Mucosa of gallbladder (tissue), 1 donor: Measurements from ENCODE around the gene EXOC6B. TPM values are rescaled to one million over a fixed set of nuclear protein-coding genes. Genes with fewer than 3 reads are reported as not detected.

Experiments
- DNase-seq: peaks from one replicate; pipeline ENCODE4 v3.0.0-alpha.2; 2020; ENCODE audit warnings: low spot score
- total RNA-seq: library from RNA; stranded (reverse); gene quantifications from one replicate; pipeline ENCODE4 v1.2.1, GENCODE V29; 2021
- donor health status: DM: no; HTN: no; CAD: no.

Gene EXOC6B
- total RNA-seq, 1 donor from 2014 or later, result 37.1 TPM

DNA sequence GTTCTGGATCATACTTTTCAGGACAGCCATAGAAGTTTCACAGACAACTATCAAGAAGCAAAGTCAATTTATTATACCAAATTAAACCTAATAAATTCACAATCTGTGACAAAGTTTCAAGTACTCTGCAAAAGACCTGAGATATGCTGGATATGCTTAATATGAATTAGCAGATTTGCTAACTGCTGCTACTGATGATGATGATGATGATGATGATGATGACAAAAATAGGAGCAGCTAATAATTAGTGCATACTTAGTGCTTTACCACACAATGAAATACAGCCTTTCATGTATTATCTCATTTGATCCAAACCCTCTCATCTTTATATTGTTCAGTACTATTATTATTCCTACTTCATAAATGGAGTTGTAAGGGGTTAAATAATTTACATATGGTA is 462.4 kb downstream of the EXOC6B start:
- no peak for DNase-seq

DNA sequence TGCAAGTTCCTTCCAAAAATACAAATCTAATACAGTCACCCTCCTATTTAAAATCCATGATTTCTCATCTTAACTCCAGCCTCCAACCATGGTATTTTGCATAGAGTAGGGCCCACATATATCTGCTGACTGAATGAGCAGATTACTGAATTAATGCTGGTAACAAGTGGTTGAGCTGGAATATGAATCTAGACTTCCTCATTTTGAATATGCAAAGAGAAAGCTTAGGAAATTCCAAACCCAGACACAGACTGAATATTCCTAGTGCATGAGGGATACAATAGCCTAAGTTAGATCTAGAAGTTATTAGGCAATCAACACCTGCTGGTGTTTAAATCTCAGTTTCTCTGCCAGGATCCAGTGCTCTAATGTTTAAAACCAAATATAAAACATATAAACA is 463.1 kb downstream of the EXOC6B start:
- DNase-seq, result no peak

DNA sequence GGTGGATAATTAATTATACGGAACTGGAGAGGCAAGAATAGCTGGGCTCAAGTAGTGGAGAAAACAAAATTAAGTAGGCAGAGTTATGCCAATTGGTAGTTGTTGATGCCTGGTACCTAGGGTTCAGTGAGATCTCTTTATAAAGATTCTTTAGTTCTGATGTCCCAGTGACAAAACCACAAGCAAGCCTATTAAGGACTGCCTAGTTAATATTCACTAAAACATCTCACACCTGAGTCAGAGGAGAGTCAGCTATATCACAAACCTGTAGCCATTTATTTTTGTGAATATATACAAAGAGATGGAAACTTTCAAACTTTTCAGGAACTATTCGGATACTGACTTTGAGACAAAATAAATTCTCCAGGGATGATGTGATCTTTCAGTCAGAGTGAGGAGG is 464.3 kb downstream of the EXOC6B start:
- no peak for DNase-seq

DNA sequence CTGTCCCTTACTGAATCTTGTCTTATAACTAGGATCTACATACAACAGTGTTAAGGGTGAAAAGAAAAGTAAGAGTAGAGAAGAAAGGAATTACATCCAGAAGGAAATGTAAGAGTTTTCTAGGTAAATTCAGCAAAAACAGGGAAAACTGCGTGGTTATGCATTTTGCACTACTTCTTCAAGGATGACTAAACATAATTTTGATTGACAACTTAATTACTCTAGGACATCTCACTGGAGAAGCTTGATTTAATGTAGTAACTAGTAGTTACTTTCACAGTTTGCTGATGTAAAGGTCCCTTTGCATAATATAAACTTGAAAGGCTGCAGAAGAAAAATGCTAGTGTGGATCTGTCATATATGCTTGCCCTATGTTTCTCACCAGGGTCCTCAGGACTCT is 464.8 kb downstream of the EXOC6B start:
- DNase-seq, result no peak

DNA sequence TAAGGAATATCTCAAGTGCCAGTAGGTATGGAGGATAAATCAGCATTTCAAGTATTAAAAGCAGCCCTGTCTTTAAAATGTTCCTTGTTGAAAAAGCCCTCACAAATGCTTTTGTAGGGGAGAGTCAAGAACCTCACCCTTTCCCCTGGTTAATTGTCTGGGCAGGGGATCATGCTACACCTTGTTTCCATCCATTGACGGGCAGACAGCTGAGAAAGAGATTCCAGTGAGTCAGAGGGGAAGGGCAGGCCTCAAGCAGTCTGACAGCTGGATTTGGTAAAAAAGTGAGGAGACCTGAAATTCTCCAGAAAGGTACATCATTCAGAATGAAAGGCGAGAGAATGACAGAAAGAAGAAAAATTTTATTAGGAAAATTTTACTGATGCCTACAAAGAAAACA is 475.0 kb downstream of the EXOC6B start:
- no peak for DNase-seq

DNA sequence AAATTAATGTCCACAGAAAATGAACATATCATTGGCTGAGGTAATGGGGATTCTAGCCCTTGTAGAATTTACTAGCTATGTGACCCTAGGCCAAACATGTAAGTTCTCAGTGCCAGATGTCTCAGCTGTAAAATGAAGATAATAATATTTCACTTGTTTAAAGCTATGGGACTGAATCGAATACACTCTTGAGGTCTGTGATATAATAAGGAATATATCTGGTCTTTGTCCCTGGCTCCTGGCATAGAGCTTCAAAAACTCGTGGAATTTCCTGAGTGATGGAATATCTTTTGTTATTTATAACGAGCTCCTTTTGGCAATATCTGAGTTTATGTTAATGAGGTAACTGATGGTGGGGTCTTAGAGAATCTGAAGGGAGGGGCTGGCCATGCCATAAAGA is 476.8 kb downstream of the EXOC6B start:
- DNase-seq, result no peak

DNA sequence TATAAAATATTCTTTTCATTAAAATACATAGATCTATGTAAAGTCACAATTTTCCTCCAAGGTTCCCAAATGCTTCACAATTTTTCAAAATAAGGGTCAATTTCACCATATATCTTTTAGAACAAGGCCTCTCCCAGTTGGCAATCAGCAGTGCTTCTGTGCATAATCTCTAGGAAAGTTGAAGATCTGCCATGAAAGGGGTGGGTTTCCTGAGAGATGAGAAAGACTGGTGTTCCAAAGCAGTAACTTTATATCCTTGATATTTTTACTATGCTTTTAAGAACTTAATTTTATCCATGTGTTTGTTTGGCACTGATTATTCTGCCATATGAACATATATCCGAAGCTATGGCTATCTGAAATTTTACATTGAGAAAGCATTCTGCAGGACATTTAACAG is 478.8 kb downstream of the EXOC6B start:
- no peak for DNase-seq

DNA sequence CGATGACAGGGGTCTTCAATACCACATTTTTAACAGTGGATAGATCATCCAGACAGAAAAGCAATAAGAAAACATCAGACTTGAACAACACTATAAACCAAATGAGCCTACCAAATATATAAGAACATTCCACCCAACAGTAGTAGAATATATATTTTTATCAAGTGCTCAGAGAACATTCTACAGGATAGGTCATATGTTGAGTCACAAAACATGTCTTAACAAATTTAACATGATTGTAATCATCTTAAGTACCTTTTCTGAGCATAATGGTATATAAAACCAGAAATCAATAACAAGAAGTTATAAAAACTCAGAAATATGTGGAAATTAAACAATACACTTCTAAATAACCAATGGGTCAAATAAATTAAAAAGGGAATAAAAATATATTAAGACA is 484.2 kb downstream of the EXOC6B start:
- DNase-seq, result no peak

DNA sequence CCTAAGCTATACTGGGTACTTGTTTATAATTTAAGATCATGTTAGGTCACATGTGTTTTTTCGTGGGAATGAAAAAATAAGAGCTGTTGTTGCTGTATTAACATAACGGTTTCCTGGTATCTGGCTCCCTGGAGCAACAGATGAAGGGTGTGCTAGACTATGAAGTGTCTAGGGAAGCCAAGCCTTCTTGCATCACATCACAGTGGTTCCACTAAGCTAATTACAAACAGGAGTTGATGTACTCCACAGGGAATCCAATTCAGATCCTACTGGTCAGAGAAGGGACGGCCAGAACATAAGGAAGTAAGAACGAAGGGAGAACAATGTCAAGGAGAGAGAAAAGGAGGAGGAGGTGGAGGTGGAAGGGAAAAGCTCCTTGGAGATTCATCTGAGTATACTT is 485.2 kb downstream of the EXOC6B start:
- no peak for DNase-seq

DNA sequence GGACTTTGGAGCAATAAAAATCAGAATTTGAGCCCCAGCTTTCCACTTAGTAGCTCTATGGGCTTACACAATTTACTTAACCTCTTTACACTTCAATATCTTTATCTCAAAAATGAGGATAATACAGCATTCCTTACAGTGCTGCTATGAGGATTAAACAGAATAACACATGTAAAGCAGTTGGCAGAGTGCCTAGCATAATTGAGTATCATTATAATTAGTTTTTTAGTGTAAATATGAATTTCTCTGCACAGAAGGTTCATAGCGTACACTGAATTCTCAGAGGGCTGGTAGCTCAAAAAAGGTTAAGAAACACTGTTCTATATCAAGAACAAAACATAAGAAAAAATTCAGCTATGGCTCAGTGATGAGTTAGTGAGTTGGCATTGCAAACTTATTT is 487.8 kb downstream of the EXOC6B start:
- DNase-seq, result no peak

DNA sequence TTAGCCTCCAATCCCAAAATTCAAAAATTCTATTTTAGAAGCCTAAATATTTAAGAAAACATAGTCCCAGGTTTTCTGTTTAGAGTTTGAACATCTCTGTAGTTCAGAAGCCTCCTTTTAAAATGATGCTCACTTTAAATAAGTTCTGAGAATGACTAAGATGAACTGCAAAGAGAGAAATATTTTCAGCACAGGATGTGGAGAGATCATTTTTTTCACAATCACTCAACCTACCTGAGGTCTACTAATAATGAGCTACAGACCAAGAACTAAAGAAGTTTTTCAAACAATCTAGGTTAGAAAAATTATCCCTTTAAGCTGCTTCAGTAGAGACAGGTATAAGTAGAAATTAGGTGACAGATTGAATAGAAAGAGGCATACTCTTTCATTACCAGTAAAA is 493.1 kb downstream of the EXOC6B start:
- DNase-seq, result no peak

DNA sequence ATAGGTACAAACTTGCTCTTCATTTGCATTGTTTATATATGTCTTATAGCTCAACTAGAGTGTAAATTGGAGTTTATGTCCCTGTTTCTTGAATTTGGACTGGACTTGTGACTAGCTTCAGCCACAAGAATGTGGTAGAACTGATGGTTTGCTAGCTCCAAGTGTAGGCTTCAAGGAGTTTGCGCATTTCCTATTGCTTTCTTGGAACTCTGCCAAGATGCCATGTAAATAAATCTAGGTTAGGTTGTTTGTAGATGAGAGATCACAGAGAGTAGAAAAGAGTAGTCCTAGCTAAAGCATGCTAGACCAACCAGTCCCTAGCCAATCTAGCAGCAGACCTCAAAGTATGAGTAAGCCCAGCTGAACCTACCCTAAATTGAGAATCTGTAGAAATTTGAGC is 495.2 kb downstream of the EXOC6B start:
- DNase-seq, result no peak

DNA sequence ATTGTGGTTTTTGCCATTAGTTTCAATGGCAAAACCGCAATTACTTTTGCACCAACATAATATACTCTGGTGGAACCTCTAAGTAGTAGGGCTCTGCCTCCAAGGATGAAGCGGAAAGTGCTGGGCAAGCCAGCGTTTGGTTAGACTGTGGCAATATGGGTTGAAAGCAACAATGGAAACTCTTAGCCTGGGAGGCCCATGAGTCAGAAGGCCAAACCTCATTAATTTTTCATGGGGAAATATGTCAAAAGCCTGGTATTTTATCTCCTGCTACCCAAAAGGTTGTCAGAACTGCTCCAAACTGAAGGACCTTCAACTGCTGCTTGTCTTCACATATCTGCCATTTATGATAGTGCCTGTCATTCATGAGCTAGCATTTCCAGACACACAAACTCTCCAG is 499.1 kb downstream of the EXOC6B start:
- no peak for DNase-seq

DNA sequence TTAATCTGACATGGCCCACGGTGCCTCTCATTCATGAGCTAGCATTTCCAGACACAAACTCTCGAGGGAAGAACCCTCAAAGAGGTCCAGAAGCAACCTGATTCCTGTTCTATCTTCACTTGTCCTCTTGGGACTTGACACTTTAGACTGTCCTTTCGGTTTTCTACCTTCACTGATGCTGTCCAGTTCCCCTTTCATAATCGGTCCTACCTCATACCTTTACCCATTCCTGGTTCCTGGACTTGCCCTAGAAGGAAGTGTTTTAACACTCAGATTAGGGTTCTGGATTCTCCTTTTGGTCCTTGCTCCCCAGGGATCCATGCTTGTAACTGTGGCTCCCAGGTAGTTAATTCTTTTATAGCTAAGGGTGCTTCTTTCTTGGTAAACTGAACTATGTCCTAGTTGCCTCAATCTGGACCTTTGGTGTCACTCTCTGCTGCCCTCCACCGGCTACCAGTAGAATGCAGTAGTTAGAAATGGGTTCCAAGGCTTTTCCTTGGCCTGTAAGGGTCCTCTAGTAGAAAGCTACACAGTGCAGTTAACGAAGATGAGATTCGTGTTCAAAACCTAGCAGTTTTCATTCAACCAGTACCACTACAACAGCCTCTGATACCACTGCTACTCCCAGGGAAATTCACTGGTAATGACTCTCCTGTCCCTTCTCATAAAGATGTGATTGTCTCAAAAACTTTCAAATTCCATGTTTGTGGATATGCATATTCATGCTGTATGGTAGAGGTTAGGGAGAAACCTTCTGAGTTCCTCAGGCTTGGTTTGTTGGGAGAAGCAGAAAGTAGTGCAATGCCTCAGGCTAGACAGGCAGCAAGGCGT is 500.0 kb downstream of the EXOC6B start:
- DNase-seq, result no peak

DNA sequence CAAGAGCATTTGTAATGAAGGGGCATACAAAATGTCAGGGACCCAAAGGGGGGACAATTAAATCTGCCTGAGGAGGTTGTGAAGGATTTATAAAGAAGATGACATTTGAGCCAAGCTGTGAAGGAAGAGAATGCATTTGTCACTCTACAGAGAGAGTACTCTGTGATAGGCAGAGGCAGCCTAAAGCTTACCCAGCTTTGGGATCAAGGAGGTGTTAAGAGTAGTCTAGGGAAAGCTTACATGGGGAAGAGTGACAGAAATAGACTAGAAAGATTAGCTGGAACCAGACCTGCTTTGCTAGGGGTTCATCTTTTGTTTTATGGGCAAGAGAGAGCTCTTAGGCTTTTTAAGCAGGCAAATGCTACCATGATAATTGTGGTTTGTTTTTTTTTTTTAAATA is 509.1 kb downstream of the EXOC6B start:
- no peak for DNase-seq

DNA sequence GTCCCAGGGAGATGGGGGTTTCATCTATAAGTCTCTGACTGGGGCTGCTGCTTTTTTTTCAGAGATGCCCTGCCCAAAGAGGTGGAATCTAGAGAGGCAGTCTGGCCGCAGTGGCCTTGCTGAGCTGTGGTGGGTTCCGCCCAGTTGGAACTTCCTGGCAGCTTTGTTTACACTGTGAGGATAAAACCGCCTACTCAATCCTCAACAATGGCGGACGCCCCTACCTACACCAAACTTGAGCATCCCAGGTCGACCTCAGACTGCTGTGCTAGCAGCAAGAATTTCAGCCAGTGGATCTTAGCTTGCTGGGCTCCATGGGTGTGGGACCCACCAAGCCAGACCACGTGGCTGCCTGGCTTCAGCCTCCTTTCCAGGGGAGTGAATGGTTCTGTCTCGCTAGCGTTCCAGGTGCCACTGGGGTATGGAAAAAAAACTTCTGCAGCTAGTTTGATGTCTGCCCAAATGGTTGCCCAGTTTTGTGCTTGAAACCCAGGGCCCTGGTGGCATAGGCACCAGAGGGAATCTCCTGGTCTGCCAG is 525.6 kb downstream of the EXOC6B start:
- no peak for DNase-seq

DNA sequence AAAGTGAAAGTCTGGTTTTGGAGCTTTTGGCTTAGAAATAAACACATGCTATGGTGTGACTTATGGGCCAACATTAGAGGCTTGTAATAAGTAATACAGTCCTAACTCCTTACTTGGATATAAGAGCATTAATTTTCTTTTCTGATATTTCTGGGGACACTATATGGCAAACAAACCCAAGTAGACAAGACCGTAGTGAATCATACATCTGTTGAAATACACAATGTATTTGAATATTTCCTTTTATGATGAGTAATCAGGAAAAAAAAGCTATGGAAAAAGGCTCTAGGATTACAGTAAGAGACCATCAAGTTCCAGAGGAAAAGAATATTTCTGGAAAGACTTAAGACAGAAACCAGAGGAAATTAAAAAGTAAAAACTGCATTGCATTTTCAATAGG is 532.2 kb downstream of the EXOC6B start:
- no peak for DNase-seq

DNA sequence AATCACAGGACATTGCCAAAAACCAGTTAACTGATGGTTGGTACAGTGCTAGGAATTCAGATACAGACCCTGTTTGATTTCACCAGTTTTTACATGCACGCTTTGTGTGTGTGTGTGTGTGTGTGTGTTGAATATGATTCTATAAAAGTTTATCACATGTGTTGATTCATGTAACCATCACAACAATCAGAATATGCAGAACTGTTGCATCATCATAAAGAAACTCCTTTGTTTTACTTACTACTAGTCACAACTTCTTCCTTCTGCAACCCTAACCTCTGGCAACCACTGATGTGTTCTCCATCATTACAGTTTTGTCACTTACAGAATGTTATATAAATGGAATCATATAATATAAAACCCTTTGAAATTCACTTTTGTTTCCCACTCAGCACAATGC is 533.4 kb downstream of the EXOC6B start:
- no peak for DNase-seq

DNA sequence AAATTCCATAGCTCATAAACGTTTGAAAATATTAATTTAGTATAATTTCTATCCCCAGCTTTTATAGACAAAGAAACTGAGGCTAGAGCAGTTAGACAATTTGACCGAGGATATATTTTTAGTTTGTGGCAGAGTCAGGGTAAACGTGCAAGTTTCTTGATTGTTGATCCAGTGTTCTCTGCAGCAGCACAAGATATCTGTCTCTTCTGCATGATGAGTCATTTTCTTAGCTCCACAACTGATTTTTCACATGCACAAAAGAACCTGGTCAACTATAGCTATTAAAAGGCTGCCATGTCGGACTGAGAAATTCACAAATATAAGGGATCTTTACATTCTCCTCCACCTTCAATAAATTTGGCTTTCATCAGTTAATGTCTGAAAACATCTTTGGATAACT is 534.8 kb downstream of the EXOC6B start:
- no peak for DNase-seq

DNA sequence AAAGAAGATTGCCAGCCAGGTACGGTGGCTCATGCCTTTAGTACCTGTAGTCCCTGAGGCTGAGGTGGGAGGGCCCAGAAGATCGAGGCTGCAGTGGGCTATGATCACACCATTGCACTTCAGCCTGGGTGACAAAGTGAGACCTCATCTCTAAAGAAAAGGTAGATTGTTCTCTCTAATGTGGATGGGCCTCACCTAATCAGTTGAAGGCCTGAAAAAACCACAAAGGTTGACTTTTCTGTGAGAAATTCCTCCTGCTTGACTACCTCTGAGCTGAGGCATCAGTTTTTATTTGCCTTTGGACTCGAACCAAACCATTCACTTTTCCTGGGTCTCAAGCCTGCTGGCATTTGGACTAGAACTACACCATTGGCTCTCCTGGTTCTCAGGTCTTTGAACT is 536.1 kb downstream of the EXOC6B start:
- no peak for DNase-seq

DNA sequence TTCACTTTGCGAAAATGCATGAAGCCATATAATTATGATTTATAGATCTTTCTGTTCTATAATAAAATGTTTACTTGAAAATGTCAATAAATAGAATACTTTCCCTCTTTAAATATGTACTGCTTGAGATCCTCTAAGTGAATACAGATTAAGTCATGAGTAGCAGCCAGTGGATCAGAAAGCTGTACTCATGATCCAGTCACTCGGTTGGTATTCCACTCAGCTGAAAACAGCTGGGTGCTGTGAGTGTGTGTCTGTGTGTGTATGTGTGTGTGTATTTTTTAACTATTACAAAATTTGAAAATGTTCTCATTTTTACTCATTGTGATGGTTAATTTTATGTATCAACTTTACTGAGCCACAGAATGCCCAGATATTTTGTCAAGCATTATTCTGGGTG is 536.5 kb downstream of the EXOC6B start:
- no peak for DNase-seq

DNA sequence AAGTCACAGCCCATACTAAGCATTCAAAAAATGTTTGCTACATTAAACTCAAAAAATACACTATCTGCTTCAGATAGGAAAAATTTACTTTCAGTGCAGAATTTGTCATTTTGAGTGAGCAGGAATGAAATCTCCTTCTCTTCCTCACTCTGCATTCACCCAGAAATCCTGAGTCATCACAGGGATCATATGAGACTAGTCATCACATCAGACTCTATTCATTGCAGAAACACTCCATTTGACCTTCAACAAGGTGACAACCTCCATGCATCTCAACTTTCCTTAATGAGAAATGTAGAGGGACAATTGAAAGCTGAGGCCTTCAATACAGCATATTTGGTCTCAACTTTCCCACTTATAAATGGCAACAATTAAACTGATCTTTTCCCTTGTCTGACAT is 547.8 kb downstream of the EXOC6B start:
- DNase-seq, result no peak

DNA sequence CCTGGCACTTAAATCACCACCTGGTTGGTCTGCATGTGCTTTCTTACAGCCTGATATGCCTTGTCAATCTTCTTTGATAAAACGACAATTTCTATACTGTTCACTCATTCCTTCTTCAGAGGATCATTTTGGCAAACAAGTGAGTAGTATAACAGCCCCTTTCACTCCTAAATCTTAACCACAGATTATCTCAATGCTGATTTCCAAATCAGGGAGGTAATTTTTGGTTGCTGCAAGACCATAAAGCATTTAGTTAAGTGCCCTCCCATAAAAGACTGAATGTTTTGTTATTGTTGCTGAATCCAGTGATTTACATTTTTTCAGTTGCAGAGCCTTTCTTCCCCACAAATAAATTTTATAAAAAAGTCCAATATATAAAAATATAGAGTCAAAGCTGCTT is 549.0 kb downstream of the EXOC6B start:
- no peak for DNase-seq

DNA sequence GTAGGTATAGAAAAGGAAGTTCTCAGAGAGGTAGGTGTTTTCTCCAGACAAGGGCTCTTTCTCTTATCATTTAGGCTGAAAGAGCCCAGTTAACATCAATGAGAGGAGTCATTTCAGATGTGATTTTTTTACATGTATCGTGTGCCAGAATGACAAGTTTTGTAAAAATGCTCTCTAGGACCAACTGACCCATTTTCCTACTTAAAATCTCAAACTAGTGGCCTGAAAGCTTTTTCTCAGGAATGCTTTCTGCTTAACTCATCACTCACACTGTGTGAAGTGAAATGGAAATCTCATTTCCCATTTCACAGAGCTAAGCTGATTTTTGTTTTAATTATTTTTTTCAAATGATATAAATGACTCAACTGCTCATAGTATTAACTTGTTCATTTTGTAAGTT is 549.5 kb downstream of the EXOC6B start:
- no peak for DNase-seq
